Small intestine (tissue), 7 donors: Measurements from ENCODE around the gene PEX14. TPM values are rescaled to one million over a fixed set of nuclear protein-coding genes. Genes with fewer than 3 reads are reported as not detected.
A peak's percentile ranks its signal among the peaks of the same experiment; 100 is the strongest.
"Not testable (repeated sequence)": the region's sequence is repeated elsewhere in the genome, so short reads cannot be mapped to it uniquely, and the experiment has no call there.

ENCODE experiments used
- DNase-seq, 2 donors: peaks; one replicate each; pipeline versions ENCODE4 v3.0.0 to v3.0.0-alpha.2; 2013
- FAIRE-seq: peaks from 2 replicates; lab custom pipeline; 2012; peaks lifted over from hg19 to GRCh38; lab: Jason Lieb, UNC
- H3K27ac ChIP-seq, 3 donors: one replicate each; pipeline ENCODE4 v1.5.1; 2013; ENCODE audit warnings: low read length in 2 of 3, mild to moderate bottlenecking in 2 of 3, control low read depth in 1 of 3, inconsistent platforms in 1 of 3, low read depth in 1 of 3, moderate library complexity in 1 of 3
- H3K27me3 ChIP-seq, 3 donors: one replicate each; pipeline ENCODE4 v1.6.1; 2013; ENCODE audit warnings: low read length in 3 of 3, inconsistent platforms in 1 of 3; ENCODE audit not compliant: control insufficient read depth in 3 of 3, insufficient read depth in 3 of 3
- H3K36me3 ChIP-seq, 3 donors: one replicate each; pipeline ENCODE4 v1.6.1; 2013; ENCODE audit warnings: low read length in 3 of 3, inconsistent platforms in 1 of 3, low read depth in 1 of 3, mild to moderate bottlenecking in 1 of 3, moderate library complexity in 1 of 3; ENCODE audit not compliant: control insufficient read depth in 3 of 3, insufficient read depth in 2 of 3
- H3K4me1 ChIP-seq, 3 donors: one replicate each; pipeline ENCODE4 v1.6.1; 2013; ENCODE audit warnings: low read length in 2 of 3, inconsistent platforms in 1 of 3, low read depth in 1 of 3, mild to moderate bottlenecking in 1 of 3, moderate library complexity in 1 of 3; ENCODE audit not compliant: control insufficient read depth in 3 of 3, insufficient read depth in 2 of 3
- H3K4me3 ChIP-seq, 3 donors: one replicate each; pipeline ENCODE4 v1.5.1; 2013; ENCODE audit warnings: low read length in 3 of 3, control low read depth in 1 of 3, inconsistent platforms in 1 of 3, low read depth in 1 of 3, mild to moderate bottlenecking in 1 of 3, moderate library complexity in 1 of 3
- H3K9me3 ChIP-seq, 2 donors: one replicate each; pipeline ENCODE4 v1.6.1; 2013; ENCODE audit warnings: low read depth in 1 of 2, low read length in 1 of 2; ENCODE audit not compliant: control insufficient read depth in 2 of 2, insufficient read depth in 1 of 2
- WGBS, 3 donors: extraction: QIAGEN DNeasy Blood & Tissue Kit; methylation state at CpG; one replicate each; pipeline ENCODE4 v1.1.7; 2013; 5-methylcytosine and 5-hydroxymethylcytosine counted together
- polyA plus RNA-seq, 4 donors: library from polyadenylated mRNA; stranded (reverse) in 3 of 4; unstranded in 1 of 4; fragments of 200-250 nt in 3 of 4; fragments of 120-200 nt in 1 of 4; gene quantifications; one replicate each; pipeline versions ENCODE4 v1.2.1 to v1.2.3, GENCODE V29; 2013
- donor health status: healthy with polysubstance abuse.
- donor health status: control.
- donor health status: control.
- donor health status: Bipolar disorder and iron deficiency.
- donor health status: healthy.

PEX14 gene
- polyA plus RNA-seq, 4 donors = 15.9 to 26.9 (median 24.7) TPM

DNA sequence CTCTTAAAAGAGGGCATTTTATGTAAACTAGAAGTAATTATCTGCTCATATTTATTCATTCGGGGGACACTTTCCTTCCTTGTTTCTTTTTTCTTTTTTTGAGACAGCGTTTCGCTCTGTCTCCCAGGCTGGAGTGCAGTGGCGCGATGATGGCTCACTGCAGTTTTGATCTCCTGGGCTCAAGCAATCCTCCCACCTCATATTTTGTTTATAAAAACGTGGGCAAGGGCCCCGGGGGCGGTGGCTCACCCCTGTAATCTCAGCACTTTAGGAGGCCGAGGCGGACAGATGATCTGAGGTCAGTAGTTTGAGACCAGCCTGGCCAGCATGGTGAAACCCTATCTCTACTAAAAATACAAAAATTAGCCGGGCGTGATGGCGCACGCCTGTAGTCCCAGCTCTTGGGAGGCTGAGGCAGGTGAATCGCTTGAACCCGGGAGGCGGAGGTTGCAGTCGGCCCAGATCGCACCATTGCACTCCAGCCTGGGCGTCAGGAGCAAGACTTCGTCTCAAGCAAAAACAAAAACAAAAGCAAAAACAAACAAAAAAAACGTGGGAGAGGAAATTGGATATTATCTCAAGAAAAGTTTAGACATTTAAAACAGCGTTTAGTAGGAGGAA, 1.5 kb upstream of the PEX14 start:
- Histone ChIP-seq H3K27me3 (no peaks in the 10 kb centered on the region), H3K4me1 (peaks cover 0 to 12% (median 2%) of the 10 kb centered on the region in 3 donors), H3K9me3 (no peaks in the 10 kb centered on the region), H3K27ac (no peak overlapping the region), H3K4me3 (no peak overlapping the region), H3K36me3 (peaks cover 0 to 15% (median 0%) of the 10 kb centered on the region in 3 donors)
- FAIRE-seq = no peak
- DNase-seq = no peak
- 86 to 92% (median 92%) methylated on average over 23 of the region's 23 CpGs for WGBS, 3 donors

DNA sequence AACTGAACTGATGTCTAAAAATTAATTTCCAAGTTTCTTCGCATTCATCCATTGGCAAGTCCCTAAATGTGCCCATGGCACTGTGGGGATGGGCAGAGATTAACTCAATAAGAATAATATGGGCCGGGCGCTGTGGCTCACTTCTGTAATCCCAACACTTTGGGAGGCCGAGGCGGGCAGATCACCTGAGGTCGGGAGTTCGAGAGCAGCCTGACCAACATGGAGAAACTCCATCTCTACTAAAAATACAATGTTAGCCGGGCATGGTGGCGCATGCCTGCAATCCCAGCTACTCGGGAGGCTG, 489 bp upstream of the PEX14 start:
- peaks cover 0 to 17% (median 2%) of the 10 kb centered on the region in 3 donors for H3K4me1 ChIP-seq
- H3K4me3 ChIP-seq = peak overlapping the region in 2 of 3 donors; percentile 70 to 92
- H3K36me3 ChIP-seq = peaks cover 0 to 13% (median 2%) of the 10 kb centered on the region in 3 donors
- H3K27me3 ChIP-seq, H3K9me3 ChIP-seq, DNase-seq, FAIRE-seq: not testable (repeated sequence)
- H3K27ac ChIP-seq = peak overlapping the region in 1 of 3 donors; percentile 92
- 87 to 92% (median 88%) methylated on average over 10 of the region's 10 CpGs for WGBS, 3 donors

- DNase-seq = peak; percentile 78 to 80
- no peak for FAIRE-seq
- Histone ChIP-seq H3K9me3 (no peaks in the 10 kb centered on the region), H3K27me3 (no peaks in the 10 kb centered on the region), H3K36me3 (peaks cover 0 to 10% (median 2%) of the 10 kb centered on the region in 3 donors), H3K4me1 (peaks cover 0 to 17% (median 2%) of the 10 kb centered on the region in 3 donors), H3K4me3 (peak overlapping the region; percentile 70 to 99 (median 92)), H3K27ac (peak overlapping the region; percentile 84 to 92 (median 86))
- WGBS, 3 donors = 1 to 4% (median 4%) methylated on average over 13 of the region's 13 CpGs
Measured at GRCh38 chr1:10475510-10475909, 760 bp downstream of the PEX14 start.

DNA sequence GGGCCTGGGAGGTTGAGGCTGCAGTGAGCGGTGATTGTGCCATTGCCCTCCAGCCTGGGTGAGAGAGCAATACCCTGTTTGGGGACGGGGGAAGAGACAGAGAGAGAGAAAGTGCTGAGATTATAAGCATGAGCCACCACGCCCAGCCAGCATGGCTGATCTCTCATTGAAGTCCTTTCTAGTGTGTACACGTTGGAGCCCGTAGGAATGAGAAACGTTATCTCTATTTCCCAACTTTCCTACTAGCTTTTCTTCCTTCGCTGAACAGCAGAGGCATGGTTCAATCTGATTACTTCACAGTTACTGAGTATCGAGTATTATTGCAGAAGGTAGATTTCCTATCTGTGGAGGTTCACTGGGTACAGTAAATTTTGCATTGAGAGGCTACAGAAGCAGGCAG, 4.5 kb downstream of the PEX14 start:
- Histone ChIP-seq H3K36me3 (peaks cover 0 to 30% (median 2%) of the 10 kb centered on the region in 3 donors), H3K27ac (peak overlapping the region in 1 of 3 donors; percentile 39), H3K27me3 (no peaks in the 10 kb centered on the region), H3K9me3 (no peaks in the 10 kb centered on the region), H3K4me3 (no peak overlapping the region), H3K4me1 (peaks cover 0 to 17% (median 0%) of the 10 kb centered on the region in 3 donors)
- 62 to 72% (median 64%) methylated on average over 8 of the region's 8 CpGs for WGBS, 3 donors
- FAIRE-seq (no peak), DNase-seq (peak in 1 of 2 donors; percentile 55)

GRCh38 chr1:10480614-10481013, 5.9 kb downstream of the PEX14 start:
- H3K4me1 ChIP-seq = peaks cover 0 to 17% (median 0%) of the 10 kb centered on the region in 3 donors
- H3K27ac ChIP-seq = no peak overlapping the region
- H3K27me3 ChIP-seq = no peaks in the 10 kb centered on the region
- peaks cover 0 to 35% (median 2%) of the 10 kb centered on the region in 3 donors for H3K36me3 ChIP-seq
- FAIRE-seq (no peak), DNase-seq (no peak)
- no peaks in the 10 kb centered on the region for H3K9me3 ChIP-seq
- no peak overlapping the region for H3K4me3 ChIP-seq
- 79 to 91% (median 90%) methylated on average over 2 of the region's 2 CpGs for WGBS, 3 donors

DNA sequence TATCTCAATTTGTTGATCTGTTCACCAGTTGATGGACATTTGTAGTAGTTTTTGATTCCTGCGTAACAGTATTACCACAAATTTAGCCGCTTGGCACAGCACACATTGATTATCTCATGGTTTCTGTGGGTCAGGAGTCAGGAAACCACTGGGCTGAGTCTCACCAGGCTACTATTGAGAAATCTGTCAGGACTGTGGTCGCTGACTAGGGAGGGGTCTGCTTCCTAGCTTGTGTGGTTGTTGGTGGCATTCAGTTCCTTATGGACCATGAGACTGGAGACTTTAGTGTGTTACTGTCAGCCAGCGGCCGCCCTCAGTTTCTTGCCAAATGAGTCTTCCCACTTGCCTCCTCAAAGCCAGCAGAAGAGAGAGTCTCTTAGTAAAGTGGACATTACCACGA, 9.8 kb downstream of the PEX14 start:
- DNase-seq = no peak
- 92 to 96% (median 94%) methylated on average over 6 of the region's 6 CpGs for WGBS, 3 donors
- Histone ChIP-seq H3K27ac (no peak overlapping the region), H3K4me3 (no peak overlapping the region), H3K9me3 (no peaks in the 10 kb centered on the region), H3K36me3 (peaks cover 0 to 38% (median 0%) of the 10 kb centered on the region in 3 donors), H3K4me1 (peaks cover 0 to 9% (median 0%) of the 10 kb centered on the region in 3 donors), H3K27me3 (no peaks in the 10 kb centered on the region)
- FAIRE-seq = no peak

- H3K4me1 ChIP-seq = peaks cover 0 to 29% (median 0%) of the 10 kb centered on the region in 3 donors
- no peaks in the 10 kb centered on the region for H3K27me3 ChIP-seq
- no peaks in the 10 kb centered on the region for H3K9me3 ChIP-seq
- H3K27ac ChIP-seq = peak overlapping the region in 1 of 3 donors; percentile 44
- FAIRE-seq (no peak), DNase-seq (peak; percentile 42 to 59)
- 16 to 28% (median 22%) methylated on average over 4 of the region's 4 CpGs for WGBS, 3 donors
- peaks cover 0 to 34% (median 0%) of the 10 kb centered on the region in 3 donors for H3K36me3 ChIP-seq
- H3K4me3 ChIP-seq = no peak overlapping the region
Measured at GRCh38 chr1:10489291-10490055, 14.7 kb downstream of the PEX14 start.

DNA sequence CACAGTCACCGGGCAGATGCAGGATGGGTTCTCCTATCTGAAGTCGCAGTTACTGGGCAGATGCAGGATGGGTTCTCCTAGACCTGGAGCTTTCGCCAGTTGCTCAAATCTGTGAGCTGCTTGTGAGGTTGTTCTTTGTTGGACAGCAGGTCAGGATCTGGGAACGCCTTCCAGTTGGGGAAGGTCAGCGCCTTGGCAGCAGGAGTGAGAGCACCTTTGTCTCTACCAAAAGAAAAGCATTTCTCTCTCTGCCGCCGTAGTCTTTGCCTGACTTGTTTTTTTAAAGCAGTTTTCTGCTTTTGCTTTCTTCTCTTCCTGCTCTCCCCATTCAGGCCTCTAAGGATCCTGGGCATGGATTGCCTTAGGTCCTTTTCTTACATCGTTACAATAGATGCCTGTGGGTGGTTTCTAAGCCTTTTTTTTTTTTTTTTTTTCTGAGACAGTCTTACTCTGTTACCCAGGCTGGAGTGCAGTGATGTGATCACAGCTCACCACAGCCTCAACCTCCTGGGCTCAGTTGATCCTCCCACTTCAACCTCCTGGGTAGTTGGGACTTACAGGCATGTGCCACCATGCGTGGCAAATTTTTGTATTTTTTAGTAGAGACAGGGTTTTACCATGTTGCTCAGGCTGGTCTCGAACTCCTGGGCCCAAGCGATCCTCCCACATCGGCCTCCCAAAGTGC, 15.7 kb downstream of the PEX14 start:
- H3K27ac ChIP-seq = peak overlapping the region in 1 of 3 donors; percentile 2
- H3K4me3 ChIP-seq = no peak overlapping the region
- no peaks in the 10 kb centered on the region for H3K27me3 ChIP-seq
- H3K4me1 ChIP-seq = peaks cover 0 to 37% (median under 1%) of the 10 kb centered on the region in 3 donors
- DNase-seq (no peak), FAIRE-seq (no peak)
- no peaks in the 10 kb centered on the region for H3K9me3 ChIP-seq
- H3K36me3 ChIP-seq = peaks cover 0 to 31% (median 0%) of the 10 kb centered on the region in 3 donors
- 80 to 83% (median 81%) methylated on average over 12 of the region's 12 CpGs for WGBS, 3 donors
